IMR-90 (cell line): Measurements from ENCODE around the gene HPSE2. TPM values are rescaled to one million over a fixed set of nuclear protein-coding genes. Genes with fewer than 3 reads are reported as not detected.

Experiments used
- ATAC-seq: fragments of 200-7000 bp; cut with Tn5 transposase; 2 replicates; pipeline ENCODE4 v1.9.1; 2020; ENCODE audit warnings: low read depth, mild to moderate bottlenecking, moderate library complexity
- BruUV-seq: library from RNA; stranded (reverse); fragments of 400-500 nt; replicated peaks from 2 replicates; lab custom pipeline; 2021; lab: Mats Ljungman, UMichigan
- CTCF ChIA-PET: fragments of 300-600 bp; formaldehyde crosslinking; extraction: SDS; loops from one replicate; lab custom pipeline; 2021; ENCODE audit warnings: antibody characterized with exemption; lab: Yijun Ruan, JAX
- POLR2A ChIA-PET: fragments of 300-600 bp; sonication (Branson Sonifier 250); formaldehyde crosslinking; loops from one replicate; lab custom pipeline; 2022; ENCODE audit warnings: antibody characterized with exemption; ENCODE audit not compliant: unreplicated experiment; lab: Charles Lee
- DNase-seq: peaks from one replicate; pipeline ENCODE4 v3.0.0; 2013
- H2AFZ ChIP-seq: replicated peaks from 2 replicates; pipeline ENCODE3; 2013; ENCODE audit warnings: low read length, mild to moderate bottlenecking; ENCODE audit not compliant: poor library complexity
- H2AK5ac ChIP-seq: 2 replicates; pipeline ENCODE4 v1.6.1; 2013; ENCODE audit warnings: low read depth, low read length, inconsistent platforms
- H2AK9ac ChIP-seq: replicated peaks from 2 replicates; pipeline ENCODE3; 2013; ENCODE audit warnings: mild to moderate bottlenecking, low read depth, low read length, moderate library complexity; ENCODE audit not compliant: poor library complexity
- H2BK120ac ChIP-seq: 2 replicates; pipeline ENCODE4 v1.6.1; 2013; ENCODE audit warnings: low read depth, low read length, inconsistent platforms
- H2BK15ac ChIP-seq: 3 replicates; pipeline ENCODE4 v1.6.1; 2013; ENCODE audit warnings: low read depth, low read length, inconsistent platforms
- H2BK20ac ChIP-seq: 2 replicates; pipeline ENCODE4 v1.6.1; 2013; ENCODE audit warnings: low read depth, mild to moderate bottlenecking, inconsistent platforms, low read length, moderate library complexity
- H2BK5ac ChIP-seq: 2 replicates; pipeline ENCODE4 v1.6.1; 2013; ENCODE audit warnings: mild to moderate bottlenecking, low read depth, low read length, inconsistent platforms; ENCODE audit not compliant: poor library complexity, severe bottlenecking
- H3K14ac ChIP-seq: replicated peaks from 2 replicates; pipeline ENCODE4 v1.6.1; 2013; ENCODE audit warnings: low read depth, low read length, inconsistent platforms
- H3K18ac ChIP-seq: 2 replicates; pipeline ENCODE4 v1.6.1; 2013; ENCODE audit warnings: low read depth, low read length, control low read depth
- H3K23ac ChIP-seq: 2 replicates; pipeline ENCODE4 v1.6.1; 2013; ENCODE audit warnings: low read depth, low read length, inconsistent platforms
- H3K27ac ChIP-seq: 2 replicates; pipeline ENCODE4 v1.5.1; 2013; ENCODE audit warnings: mild to moderate bottlenecking, control low read depth, low read length; ENCODE audit not compliant: insufficient read depth
- H3K27me3 ChIP-seq: 2 replicates; pipeline ENCODE4 v1.6.1; 2013; ENCODE audit warnings: low read length; ENCODE audit not compliant: control insufficient read depth, insufficient read depth
- H3K36me3 ChIP-seq: 2 replicates; pipeline ENCODE4 v1.6.1; 2013; ENCODE audit warnings: low read length, mixed read lengths; ENCODE audit not compliant: control insufficient read depth, insufficient read depth
- H3K4ac ChIP-seq: 2 replicates; pipeline ENCODE4 v1.6.1; 2013; ENCODE audit warnings: low read depth, low read length, inconsistent platforms
- H3K4me1 ChIP-seq: 2 replicates; pipeline ENCODE4 v1.6.1; 2013; ENCODE audit warnings: low read length, mixed read lengths; ENCODE audit not compliant: control insufficient read depth, insufficient read depth
- H3K4me2 ChIP-seq: 2 replicates; pipeline ENCODE4 v1.6.1; 2013; ENCODE audit warnings: low read depth, mild to moderate bottlenecking, control low read depth, low read length, moderate library complexity
- H3K4me3 ChIP-seq: 2 replicates; pipeline ENCODE4 v1.5.1; 2013; ENCODE audit warnings: low read depth, mild to moderate bottlenecking, control low read depth, low read length, moderate library complexity; ENCODE audit not compliant: insufficient read depth
- H3K56ac ChIP-seq: 2 replicates; pipeline ENCODE4 v1.6.1; 2013; ENCODE audit warnings: low read length, inconsistent platforms; ENCODE audit not compliant: insufficient read depth; ENCODE audit errors: extremely low read depth
- H3K79me1 ChIP-seq, 2 experiments: 2 replicates each; pipeline ENCODE4 v1.6.1; 2013; ENCODE audit warnings: low read length in 2 of 2, inconsistent platforms in 1 of 2, low read depth in 1 of 2
- H3K9ac ChIP-seq: 2 replicates; pipeline ENCODE4 v1.6.1; 2013; ENCODE audit warnings: low read depth, low read length, control low read depth
- H3K9me1 ChIP-seq: 2 replicates; pipeline ENCODE4 v1.6.1; 2013; ENCODE audit warnings: low read length, inconsistent platforms; ENCODE audit not compliant: insufficient read depth
- H3K9me3 ChIP-seq: 2 replicates; pipeline ENCODE4 v1.6.1; 2013; ENCODE audit warnings: low read length; ENCODE audit not compliant: control insufficient read depth, insufficient read depth
- H4K20me1 ChIP-seq: 2 replicates; pipeline ENCODE4 v1.6.1; 2013; ENCODE audit warnings: low read length, inconsistent platforms; ENCODE audit not compliant: insufficient read depth
- H4K5ac ChIP-seq: 2 replicates; pipeline ENCODE4 v1.6.1; 2013; ENCODE audit warnings: mild to moderate bottlenecking, low read depth, low read length, control low read depth
- H4K8ac ChIP-seq, 2 experiments: 2 replicates each; pipeline ENCODE4 v1.6.1; 2013; ENCODE audit warnings: low read depth in 2 of 2, low read length in 2 of 2, control low read depth in 1 of 2, inconsistent platforms in 1 of 2
- H4K91ac ChIP-seq: 2 replicates; pipeline ENCODE4 v1.6.1; 2013; ENCODE audit warnings: low read depth, low read length, inconsistent platforms; ENCODE audit not compliant: insufficient read depth
- CHD1 ChIP-seq: IDR thresholded peaks from 2 replicates; pipeline ENCODE4 v1.6.1; 2012; ENCODE audit warnings: low read depth, low read length, improper control_type of control experiment
- MXI1 ChIP-seq: IDR thresholded peaks from 2 replicates; pipeline ENCODE4 v1.6.1; 2012; ENCODE audit warnings: low read depth, mild to moderate bottlenecking, low read length, moderate library complexity, borderline replicate concordance
- NFE2L2 ChIP-seq: fragments of 150-350 bp; IDR thresholded peaks from 2 replicates; pipeline ENCODE4 v1.6.1; 2016; ENCODE audit warnings: low read depth, mild to moderate bottlenecking, low read length
- WGBS, 2 experiments: methylation state at CpG; one replicate each; pipeline versions ENCODE4 v1.1.5 to v1.1.7; 2013; ENCODE audit warnings: missing lambda C conversion rate in 2 of 2; ENCODE audit not compliant: insufficient read length in 1 of 2; ENCODE audit errors: extremely low coverage in 2 of 2; 5-methylcytosine and 5-hydroxymethylcytosine counted together
- dilution Hi-C: fragments of 300-500 bp; cut with HindIII; formaldehyde crosslinking; loops from one replicate; pipeline ENCODE4 v1.14.3; 2018; ENCODE audit warnings: low sequenced_read_pairs; ENCODE audit not compliant: unreplicated experiment
- in situ Hi-C: fragments of 300-500 bp; cut with MboI; formaldehyde crosslinking; loops from 3 replicates; pipeline ENCODE4 v1.14.3; 2019; ENCODE audit warnings: low sequenced_read_pairs, inconsistent platforms, mixed read lengths
- intact Hi-C: fragments of 100-400 bp; cut with micrococcal nuclease; formaldehyde crosslinking; loops from 2 replicates; pipeline ENCODE4 v1.10.0; 2022
- polyA plus RNA-seq, 3 experiments: library from polyadenylated mRNA; depleted of rRNA; stranded (reverse); fragments of >200 nt; gene quantifications; 2 replicates each; pipeline ENCODE4 v1.2.3, GENCODE V29; 2012; ENCODE audit warnings: low replicate concordance in 1 of 3
- total RNA-seq: library from RNA; depleted of rRNA; stranded (reverse); fragments of >200 nt; gene quantifications from 2 replicates; pipeline ENCODE4 v1.2.3, GENCODE V29; 2012

The HPSE2 gene
- total and polyA plus RNA-seq, 2 of the 4 experiments (the other 2 are of a cell fraction) = not detected

- peak; percentile 53 for DNase-seq
- dilution Hi-C loops = no loop called here
- POLR2A ChIA-PET = no interaction called here
These were observed 272.0 kb downstream of the HPSE2 start for GRCh38 chr10:98963608-98964007.

More at GRCh38 chr10:98963608-98964007, 272.0 kb downstream of the HPSE2 start:
- Histone ChIP-seq H2AK9ac (no peak overlapping the region), H2BK20ac (no peak overlapping the region), H2AFZ (no peak overlapping the region), H3K4me2 (no peak overlapping the region), H4K5ac (no peak overlapping the region), H3K9me3 (no peaks in the 10 kb centered on the region), H3K23ac (no peak overlapping the region), H3K14ac (no peak overlapping the region), H2BK15ac (no peak overlapping the region), H4K20me1 (no peaks in the 10 kb centered on the region), H4K91ac (no peak overlapping the region), H2BK5ac (no peak overlapping the region), H3K4me1 (peaks cover 17% of the 10 kb centered on the region), H4K8ac (no peak overlapping the region), H2AK5ac (no peak overlapping the region), H3K79me1 (no peaks in the 10 kb centered on the region), H3K56ac (no peak overlapping the region), H3K4ac (no peak overlapping the region), H3K27ac (no peak overlapping the region), H3K9me1 (0 out of 2 replicates have a peak, but pooled peaks cover 3% of the 10 kb centered on the region), H3K18ac (no peak overlapping the region), H3K27me3 (no peaks in the 10 kb centered on the region), H3K9ac (no peak overlapping the region), H3K4me3 (no peak overlapping the region), H3K36me3 (no peaks in the 10 kb centered on the region), H2BK120ac (no peak overlapping the region)
- CTCF ChIA-PET = no interaction called here
- intact Hi-C loops (no loop called here), in situ Hi-C loops (no loop called here)
- BruUV-seq = no TSS peak
- TF ChIP-seq CHD1 (no peak), MXI1 (no peak), NFE2L2 (peak; percentile 19; the same call in 1 of the 2 replicates)
- WGBS, 2 experiments = no CpG with 5 or more reads among the region's 2 CpGs
- ATAC-seq = no peak
